HG03521 (cell line): ENCODE results near the gene ARF6.
"Not testable (repeated sequence)": the region's sequence is repeated elsewhere in the genome, so short reads cannot be mapped to it uniquely, and the experiment has no call there.

Source experiments
- ATAC-seq: cut with Tn5 transposase; IDR thresholded peaks from one replicate; pipeline ENCODE4 v1.9.1; 2021; ENCODE audit warnings: mild to moderate bottlenecking, moderate library complexity; ENCODE audit not compliant: unreplicated experiment

ARF6 gene

GRCh38 chr14:49905989-49906388 lies 13.1 kb downstream of the ARF6 start:
- ATAC-seq = no peak

GRCh38 chr14:49907186-49907585 lies 14.3 kb downstream of the ARF6 start:
- ATAC-seq = no peak

GRCh38 chr14:49908433-49908782 lies 15.5 kb downstream of the ARF6 start:
- ATAC-seq = no peak

- ATAC-seq = no peak
Measured at GRCh38 chr14:49909016-49909415, 16.1 kb downstream of the ARF6 start.

- ATAC-seq = no peak
Measured at GRCh38 chr14:49915085-49915484, 22.2 kb downstream of the ARF6 start.

- ATAC-seq = no peak
Measured at GRCh38 chr14:49918706-49919105, 25.8 kb downstream of the ARF6 start.

GRCh38 chr14:49919825-49920659 lies 27.2 kb downstream of the ARF6 start:
- no peak for ATAC-seq

GRCh38 chr14:49920935-49921334 lies 28.1 kb downstream of the ARF6 start:
- no peak for ATAC-seq

GRCh38 chr14:49921401-49921800 lies 28.5 kb downstream of the ARF6 start:
- no peak for ATAC-seq

- ATAC-seq = no peak
Measured at GRCh38 chr14:49923442-49923841, 30.6 kb downstream of the ARF6 start.

- ATAC-seq = no peak
Measured at GRCh38 chr14:49923881-49924280, 31.0 kb downstream of the ARF6 start.

- no peak for ATAC-seq
Measured at GRCh38 chr14:49924852-49925251, 32.0 kb downstream of the ARF6 start.

- ATAC-seq = no peak
Measured at GRCh38 chr14:49926803-49927202, 33.9 kb downstream of the ARF6 start.

GRCh38 chr14:49928015-49928414 lies 35.1 kb downstream of the ARF6 start:
- no peak for ATAC-seq

GRCh38 chr14:49930720-49931119 lies 37.8 kb downstream of the ARF6 start:
- no peak for ATAC-seq

- no peak for ATAC-seq
Measured at GRCh38 chr14:49931523-49931922, 38.6 kb downstream of the ARF6 start.

- no peak for ATAC-seq
Measured at GRCh38 chr14:49933128-49933527, 40.2 kb downstream of the ARF6 start.

GRCh38 chr14:49933704-49934103 lies 40.8 kb downstream of the ARF6 start:
- no peak for ATAC-seq

- no peak for ATAC-seq
Measured at GRCh38 chr14:49934646-49935045, 41.8 kb downstream of the ARF6 start.

- ATAC-seq = no peak
Measured at GRCh38 chr14:49935526-49935925, 42.6 kb downstream of the ARF6 start.

- not testable (repeated sequence) for ATAC-seq
Measured at GRCh38 chr14:49936246-49936645, 43.4 kb downstream of the ARF6 start.

- not testable (repeated sequence) for ATAC-seq
Measured at GRCh38 chr14:49936882-49937281, 44.0 kb downstream of the ARF6 start.

- not testable (repeated sequence) for ATAC-seq
Measured at GRCh38 chr14:49939215-49939614, 46.3 kb downstream of the ARF6 start.
